K562 (cell line): ENCODE results near the gene PPP1R16B. TPM values are rescaled to one million over a fixed set of nuclear protein-coding genes. Genes with fewer than 3 reads are reported as not detected.

Source experiments
- ARHGAP35 ChIP-seq: fragments of 450-650 bp; IDR thresholded peaks from 2 replicates; pipeline ENCODE4 v1.6.1; 2018; ENCODE audit not compliant: partially characterized antibody
- ATF2 ChIP-seq: sonication (generic); formaldehyde crosslinking; IDR thresholded peaks from 2 replicates; pipeline ENCODE4 v1.8.1; 2022; ENCODE audit warnings: missing genetic modification reagents
- ATF3 ChIP-seq, 2 experiments: fragments of 450-650 bp in 1 of 2; sonication (generic) in 1 of 2; formaldehyde crosslinking in 1 of 2; IDR thresholded peaks in 1 of 2; conservative IDR thresholded peaks in 1 of 2; 2 replicates each; pipeline versions ENCODE4 v1.6.1 to v1.8.1; 2016 to 2023; ENCODE audit warnings: mild to moderate bottlenecking in 2 of 2, moderate library complexity in 2 of 2, inconsistent platforms in 1 of 2, missing genetic modification reagents in 1 of 2
- CGGBP1 ChIP-seq: fragments of 250-450 bp; sonication (Bioruptor Pico); IDR thresholded peaks from 2 replicates; pipeline ENCODE4 v1.9.0; 2021; ENCODE audit warnings: mild to moderate bottlenecking
- FIP1L1 ChIP-seq: fragments of 200-400 bp; formaldehyde crosslinking; IDR thresholded peaks from 2 replicates; pipeline ENCODE4 v1.6.1; 2018; ENCODE audit warnings: mild to moderate bottlenecking, low read depth, low read length; ENCODE audit not compliant: poor library complexity, severe bottlenecking
- HES1 ChIP-seq: fragments of 450-650 bp; IDR thresholded peaks from 2 replicates; pipeline ENCODE4 v1.6.1; 2016; ENCODE audit warnings: low read depth, mild to moderate bottlenecking, moderate library complexity
- HEY1 ChIP-seq: fragments of 250-450 bp; sonication (Bioruptor Pico); IDR thresholded peaks from 2 replicates; pipeline ENCODE4 v1.5.0; 2020; ENCODE audit warnings: mild to moderate bottlenecking, moderate library complexity, borderline replicate concordance
- MEF2A ChIP-seq: IDR thresholded peaks from 2 replicates; pipeline ENCODE4 v1.6.1; 2011; ENCODE audit warnings: low read depth, mild to moderate bottlenecking, low read length, moderate library complexity; ENCODE audit not compliant: control insufficient read depth
- RBM22 ChIP-seq: fragments of 200-400 bp; formaldehyde crosslinking; IDR thresholded peaks from 2 replicates; pipeline ENCODE4 v1.6.1; 2018; ENCODE audit warnings: low read length, low read depth; ENCODE audit not compliant: poor library complexity, severe bottlenecking
- SNRNP70 ChIP-seq: fragments of 200-400 bp; formaldehyde crosslinking; optimal IDR thresholded peaks from 2 replicates; pipeline ENCODE3; 2017; ENCODE audit warnings: low read depth, low read length
- TCF7L2 ChIP-seq: fragments of 150-350 bp; IDR thresholded peaks from 2 replicates; pipeline ENCODE4 v1.6.1; 2016; ENCODE audit warnings: low read depth, mild to moderate bottlenecking, low read length, moderate library complexity
- ZC3H4 ChIP-seq: sonication (generic); formaldehyde crosslinking; IDR thresholded peaks from 2 replicates; pipeline ENCODE4 v1.9.0; 2021; ENCODE audit warnings: missing genetic modification reagents, borderline replicate concordance
- ZNF133 ChIP-seq: fragments of 250-450 bp; sonication (Bioruptor Pico); IDR thresholded peaks from 2 replicates; pipeline ENCODE4 v1.4.0; 2020; ENCODE audit warnings: mild to moderate bottlenecking
- ZNF3 ChIP-seq: fragments of 250-450 bp; sonication (Bioruptor Pico); IDR thresholded peaks from 2 replicates; pipeline ENCODE4 v1.5.0; 2021; ENCODE audit warnings: mild to moderate bottlenecking, moderate library complexity
- ZNF407 ChIP-seq: fragments of 450-650 bp; IDR thresholded peaks from 2 replicates; pipeline ENCODE4 v1.6.1; 2016; ENCODE audit warnings: low read depth
- polyA plus RNA-seq, 8 experiments: library from polyadenylated mRNA; depleted of rRNA in 4 of 8; stranded (reverse) in 5 of 8; unstranded in 3 of 8; fragments of >200 nt; fragmentation: Nextera tagmentation in 2 of 8; fragmentation: Illumina TruSeq in 1 of 8; extraction: Ambion mirVana in 2 of 8; extraction: Trizol in 1 of 8; gene quantifications; 2 replicates each; pipeline versions ENCODE4 v1.2.1 to v1.2.3, GENCODE V29; 2011 to 2014; ENCODE audit warnings: inconsistent platforms in 1 of 8, missing spikeins in 1 of 8
- total RNA-seq, 7 experiments: library from RNA; depleted of rRNA in 6 of 7; stranded (reverse); fragments of >200 nt in 6 of 7; fragmentation: Illumina TruSeq in 2 of 7; extraction: Trizol in 2 of 7; gene quantifications; 2 replicates each; pipeline versions ENCODE4 v1.2.1 to v1.2.3, GENCODE V29; 2011 to 2021; ENCODE audit warnings: low replicate concordance in 1 of 7

Gene PPP1R16B
- total and polyA plus RNA-seq, 9 of the 15 experiments (the other 6 are each of a cell fraction or from before 2014, with no cell fraction given), result 1.5 to 11.5 (median 6.8) TPM

- no peak for TF ChIP-seq ZNF407
- TF ChIP-seq FIP1L1, result peak; percentile 96
- TF ChIP-seq ZNF3, result no peak
- no peak for TF ChIP-seq HEY1 (CRISPR knock-in tag)
- TF ChIP-seq HES1, result no peak
- no peak for TF ChIP-seq MEF2A
- TF ChIP-seq CGGBP1 (CRISPR knock-in tag), result peak; percentile 73; the same call in 1 of the 2 replicates
- no peak for TF ChIP-seq ZNF133 (CRISPR knock-in tag)
- no peak for TF ChIP-seq ZC3H4 (CRISPR knock-in tag)
- TF ChIP-seq ARHGAP35, result no peak
- no peak for TF ChIP-seq TCF7L2
- no peak for TF ChIP-seq ATF2 (CRISPR knock-in tag)
- TF ChIP-seq RBM22, result peak; percentile 97
- no peak for TF ChIP-seq SNRNP70
- TF ChIP-seq ATF3 (IDR thresholded peaks at IDR 0.05), result no peak
- no peak; the same call in 1 of the 2 replicates for TF ChIP-seq ATF3 (CRISPR knock-in tag; conservative IDR thresholded peaks at IDR 0.05)
These were observed 120.8 kb downstream of the PPP1R16B start, which contains the start of gene FAM83D (continued) for GRCh38 chr20:38926142-38926933.
